Glomerular endothelial cell (primary cell): ENCODE data around the gene EVI5L. TPM values are rescaled to one million over a fixed set of nuclear protein-coding genes. Genes with fewer than 3 reads are reported as not detected.

Source experiments
- DNase-seq: peaks from one replicate; pipeline ENCODE4 v3.0.0-alpha.2; 2011; ENCODE audit warnings: low read depth, low spot score; ENCODE audit errors: extremely low read depth
- total RNA-seq: library from RNA; depleted of rRNA; stranded (reverse); fragments of >200 nt; gene quantifications from 2 replicates; pipeline ENCODE4 v1.2.3, GENCODE V29; 2015

The EVI5L gene
- total RNA-seq, 1 donor from 2014 or later, result 32.1 TPM

- no peak for DNase-seq
Measured at GRCh38 chr19:7910321-7911161, 80.5 kb downstream of the EVI5L start.

GRCh38 chr19:7911508-7912143 is 81.6 kb downstream of the EVI5L start:
- no peak for DNase-seq

- DNase-seq, result no peak
Measured at GRCh38 chr19:7912144-7912696, 82.2 kb downstream of the EVI5L start.

- no peak for DNase-seq
Measured at GRCh38 chr19:7912697-7913564, 82.9 kb downstream of the EVI5L start.

- no peak for DNase-seq
Measured at GRCh38 chr19:7913652-7914051, 83.6 kb downstream of the EVI5L start.

GRCh38 chr19:7914099-7914498 is 84.1 kb downstream of the EVI5L start:
- no peak for DNase-seq

Other genes with a start within 250 kb of the EVI5L start
- 0.41 and 0.82 TPM in 2 replicates for gene CAMSAP3, start 234.4 kb upstream of the EVI5L start, total RNA-seq
- gene XAB2, start 200.7 kb upstream of the EVI5L start, total RNA-seq, result 40.5 and 46.3 TPM in 2 replicates
- gene PET100, start 200.4 kb upstream of the EVI5L start, total RNA-seq, result 32.3 and 37.1 TPM in 2 replicates
- not detected in 2 replicates for gene PCP2, start 196.5 kb upstream of the EVI5L start, total RNA-seq
- 33.4 and 47.7 TPM in 2 replicates for gene STXBP2, start 193.1 kb upstream of the EVI5L start, total RNA-seq
- not detected in 2 replicates for gene RETN, start 161.2 kb upstream of the EVI5L start, total RNA-seq
- not detected in 2 replicates for gene MCEMP1, start 153.1 kb upstream of the EVI5L start, total RNA-seq
- 132 and 170 TPM in 2 replicates for gene TRAPPC5, start 149.4 kb upstream of the EVI5L start, total RNA-seq
- gene FCER2, start 128.1 kb upstream of the EVI5L start, total RNA-seq, result not detected in 2 replicates
- gene CLEC4G, start 98.1 kb upstream of the EVI5L start, total RNA-seq, result not detected in 2 replicates
- not detected in 2 replicates for gene CD209, start 82.7 kb upstream of the EVI5L start, total RNA-seq
- gene CLEC4M, start 67.0 kb upstream of the EVI5L start, total RNA-seq, result 0.19 and 0.64 TPM in 2 replicates
- gene PRR36, start 44.2 kb downstream of the EVI5L start, total RNA-seq, result not detected in 2 replicates
- gene LRRC8E, start 58.3 kb downstream of the EVI5L start, total RNA-seq, result 2.8 and 3.0 TPM in 2 replicates
- 10.6 and 16.5 TPM in 2 replicates for gene MAP2K7, start 73.7 kb downstream of the EVI5L start, total RNA-seq
- 0.76 and 1.7 TPM in 2 replicates for gene TGFBR3L, start 84.6 kb downstream of the EVI5L start, total RNA-seq
- 32.6 and 37.7 TPM in 2 replicates for gene SNAPC2, start 90.1 kb downstream of the EVI5L start, total RNA-seq
- gene CTXN1, start 95.9 kb downstream of the EVI5L start, total RNA-seq, result 47.1 and 50.5 TPM in 2 replicates
- 58.4 and 63.6 TPM in 2 replicates for gene TIMM44, start 113.4 kb downstream of the EVI5L start, total RNA-seq
- 57.1 and 76.3 TPM in 2 replicates for gene ELAVL1, start 175.4 kb downstream of the EVI5L start, total RNA-seq
- gene CCL25, start 222.5 kb downstream of the EVI5L start, total RNA-seq, result not detected in 2 replicates